Measurements from ENCODE around the gene NPAP1. TPM values are rescaled to one million over a fixed set of nuclear protein-coding genes. Genes with fewer than 3 reads are reported as not detected.

Gene NPAP1
- 0.07 TPM in 1 of 2 replicates, not detected in the other for total RNA-seq (2021; fragmentation: NEBNext Ultra II Directional; extraction: Animal tissue kit (Norgen Biotek cat#: 25700))
- 0.06 and 0.08 TPM in 2 replicates for polyA plus RNA-seq (2011; rRNA removed)
- polyA plus RNA-seq (2011; cell fraction: cytosol; rRNA removed) = 0.09 TPM
- 0.44 TPM for polyA plus RNA-seq (2011; cell fraction: nucleus; rRNA removed)
- 0.11 to 0.19 TPM (median 0.15 TPM) in 4 replicates for polyA plus RNA-seq (2012, experiment 1 of 2)
- polyA plus RNA-seq (2012, experiment 2 of 2) = not detected
- 0.06 TPM for polyA plus RNA-seq (2013, experiment 1 of 2)
- 0.04 TPM for polyA plus RNA-seq (2013, experiment 2 of 2)
- 0.28 and 0.29 TPM in 2 replicates for polyA minus RNA-seq (2011; rRNA and poly(A)+ RNA removed)
- not detected for polyA minus RNA-seq (2011; cell fraction: cytosol; rRNA and poly(A)+ RNA removed)
- polyA minus RNA-seq (2011; cell fraction: nucleus; rRNA and poly(A)+ RNA removed) = 0.90 TPM
- long read RNA-seq, experiment 1 = 0 reads
- long read RNA-seq, experiment 2 = 0 reads

- Histone ChIP-seq H2AK5ac (ENCODE audit: low read depth, low read length) (no peak within 1 kb of the TSS), H3K27ac (ENCODE audit: low read depth, low read length) (no peak within 1 kb of the TSS), H3K79me2 (ENCODE audit: control insufficient read depth in 1 of 2, insufficient read depth in 2 of 2, low read length in 2 of 2) (no peaks in the 10 kb centered on the region), H3K23ac (ENCODE audit: insufficient read length) (no peak within 1 kb of the TSS), H2BK120ac (replicated peaks; ENCODE audit: low read depth, low read length) (no peak within 1 kb of the TSS), H4K8ac (ENCODE audit: extremely low read depth, insufficient read depth, low read length) (peak within 1 kb of the TSS; percentile 31; the same call in 1 of the 2 replicates), H2BK5ac (ENCODE audit: low read depth, low read length) (no peak within 1 kb of the TSS), H3K56ac (replicated peaks; ENCODE audit: insufficient read length, low read depth, low read length) (no peak within 1 kb of the TSS), H4K20me1 (replicated peaks in 1 of 2; ENCODE audit: control insufficient read depth in 1 of 2, insufficient read depth in 2 of 2, low read length in 2 of 2) (no peaks in the 10 kb centered on the region), H2BK20ac (ENCODE audit: low read length) (no peak within 1 kb of the TSS), H3K79me1 (ENCODE audit: low read depth, low read length) (no peaks in the 10 kb centered on the region), H3K4me1 (replicated peaks in 1 of 4; ENCODE audit: control insufficient read depth in 3 of 4, insufficient read depth in 4 of 4, low read length in 3 of 4) (no peaks in the 10 kb centered on the region), H3K4me3 (ENCODE audit: extremely low read depth in 1 of 4, insufficient read depth in 2 of 4, low read depth in 3 of 4, low read length in 4 of 4) (no peak within 1 kb of the TSS), H3K9me3 (ENCODE audit: insufficient read depth in 2 of 2, low read depth in 1 of 2, low read length in 1 of 2) (peaks cover 7 to 43% of the 10 kb centered on the region in 2 experiments; a peak in 3 of 4 replicates), H2BK15ac (ENCODE audit: low read length) (no peak within 1 kb of the TSS), H3K23me2 (ENCODE audit: low read depth, low read length) (no peaks in the 10 kb centered on the region), H3K18ac (ENCODE audit: extremely low read depth, low read length) (no peak within 1 kb of the TSS), H3K9ac (replicated peaks in 1 of 4; ENCODE audit: extremely low read depth in 1 of 4, low read depth in 3 of 4, low read length in 3 of 4) (no peak within 1 kb of the TSS), H4K91ac (replicated peaks; ENCODE audit: insufficient read length, low read length) (no peak within 1 kb of the TSS), H2AFZ (ENCODE audit: low read length) (no peak within 1 kb of the TSS), H3K36me3 (ENCODE audit: control insufficient read depth in 2 of 4, insufficient read depth in 4 of 4, low read length in 3 of 4) (no peaks in the 10 kb centered on the region), H3K4me2 (ENCODE audit: insufficient read depth in 1 of 2, low read depth in 2 of 2, low read length in 2 of 2) (no peak within 1 kb of the TSS), H4K5ac (ENCODE audit: insufficient read length, low read depth, low read length) (no peak within 1 kb of the TSS), H2BK12ac (ENCODE audit: low read depth, low read length) (no peak within 1 kb of the TSS), H3K4ac (replicated peaks; ENCODE audit: insufficient read length, low read depth, low read length) (peak within 1 kb of the TSS; percentile 19), H3K27me3 (replicated peaks in 1 of 4; ENCODE audit: control insufficient read depth in 3 of 4, extremely low read depth in 1 of 4, insufficient read depth in 3 of 4, low read length in 3 of 4) (no peaks in the 10 kb centered on the region), H3K14ac (ENCODE audit: insufficient read length) (no peak within 1 kb of the TSS)
- ChIA-PET CTCF (ENCODE audit: partially characterized antibody) (interaction anchor here (0.6 to 1.4 kb wide), 7 partner anchors 7 to 178 kb away, joined by 3 to 4 read pairs (median 3); no protein-coding TSS in a partner anchor), POLR2A (ENCODE audit: partially characterized antibody) (no interaction called here)
- WGBS, 2 experiments (ENCODE audit: extremely low coverage in 1 of 2, insufficient coverage in 1 of 2, insufficient read length in 1 of 2, insufficient replicate concordance in 2 of 2, low coverage in 1 of 2, low lambda C conversion rate in 2 of 2, missing lambda C conversion rate in 1 of 2) = 91% methylated on average over 56 of the region's 62 CpGs; no CpG with 5 or more reads in 1 of the 2 experiments
- DNase-seq (ENCODE audit: low read depth in 1 of 2, low spot score in 2 of 2) = no peak
- no peak for FAIRE-seq
- TF ChIP-seq CEBPB (IDR thresholded peaks at IDR 0.05; ENCODE audit: low read depth, low read length) (no peak), ATF3 (IDR thresholded peaks at IDR 0.05; ENCODE audit: insufficient read depth, low read depth, low read length) (no peak), JUN (IDR thresholded peaks at IDR 0.05; ENCODE audit: low read depth, low read length) (no peak), NANOG (IDR thresholded peaks at IDR 0.05; ENCODE audit: insufficient read depth, low read depth, low read length, poor library complexity, severe bottlenecking) (no peak), GTF2F1 (IDR thresholded peaks at IDR 0.05; ENCODE audit: borderline replicate concordance, low read depth, low read length) (no peak), SP4 (IDR thresholded peaks at IDR 0.05; ENCODE audit: low read length) (no peak), SIRT6 (IDR thresholded peaks at IDR 0.05; ENCODE audit: low read length) (no peak)
Measured at GRCh38 chr15:24675332-24676144, at the start of gene NPAP1. Gene NPAP1 (plus strand): TSS chr15:24675775. CDS start chr15:24675868, 93 bp downstream.
